Measurements from ENCODE around the gene B3GALT4.

GRCh38 chr6:33301877-33302276, 25.0 kb downstream of the B3GALT4 start:
- TF ChIP-seq CTCF (IDR thresholded peaks at IDR 0.05) (no peak), EZH2 (IDR thresholded peaks at IDR 0.05; ENCODE audit: borderline replicate concordance, insufficient read depth, low read depth, low read length, poor library complexity, severe bottlenecking) (no peak)

All from B cell (primary cell).